CD14-positive monocyte (primary cell): ENCODE data around the gene GRIA1. TPM values are rescaled to one million over a fixed set of nuclear protein-coding genes. Genes with fewer than 3 reads are reported as not detected.

Experiments used
- DNase-seq, 3 donors: peaks; one replicate each; pipeline ENCODE4 v3.0.0-alpha.2; 2011 to 2022
- H2AFZ ChIP-seq: 2 replicates; pipeline ENCODE4 v1.6.0; 2012; ENCODE audit warnings: mild to moderate bottlenecking, low read depth, low read length, inconsistent platforms; ENCODE audit not compliant: insufficient read depth, poor library complexity, severe bottlenecking
- H3K27ac ChIP-seq, 2 donors: 1 replicate in 1 of 2; 2 replicates in 1 of 2; pipeline ENCODE4 v1.5.1; 2012 to 2013; ENCODE audit warnings: low read length in 2 of 2, control low read depth in 1 of 2, inconsistent platforms in 1 of 2, low read depth in 1 of 2, mild to moderate bottlenecking in 1 of 2
- H3K27me3 ChIP-seq, 2 donors: one replicate each; pipeline versions ENCODE4 v1.6.0 to v1.6.1; 2011 to 2013; ENCODE audit warnings: low read length in 2 of 2; ENCODE audit not compliant: control insufficient read depth in 2 of 2, insufficient read depth in 2 of 2
- H3K36me3 ChIP-seq, 2 donors: replicated peaks in 1 of 2; 1 replicate in 1 of 2; 2 replicates in 1 of 2; pipeline versions ENCODE4 v1.5.1 to v1.6.1; 2012 to 2013; ENCODE audit warnings: low read length in 2 of 2, control low read depth in 1 of 2, inconsistent platforms in 1 of 2, mild to moderate bottlenecking in 1 of 2; ENCODE audit not compliant: insufficient read depth in 2 of 2, control insufficient read depth in 1 of 2
- H3K4me1 ChIP-seq, 2 donors: 1 replicate in 1 of 2; 2 replicates in 1 of 2; pipeline versions ENCODE4 v1.5.1 to v1.6.1; 2012 to 2013; ENCODE audit warnings: low read length in 2 of 2, control low read depth in 1 of 2, inconsistent platforms in 1 of 2, mild to moderate bottlenecking in 1 of 2, moderate library complexity in 1 of 2; ENCODE audit not compliant: insufficient read depth in 2 of 2, control insufficient read depth in 1 of 2
- H3K4me2 ChIP-seq: replicated peaks from 2 replicates; pipeline ENCODE3; 2012; ENCODE audit warnings: low read length, moderate library complexity, mild to moderate bottlenecking; ENCODE audit not compliant: poor library complexity, severe bottlenecking; ENCODE audit errors: extremely low read depth
- H3K4me3 ChIP-seq, 3 experiments: fragments of 200-600 bp in 1 of 3; sonication (generic) in 1 of 3; replicated peaks in 1 of 3; 1 replicate in 2 of 3; 2 replicates in 1 of 3; pipeline ENCODE4 v1.5.1; 2011 to 2013; ENCODE audit warnings: low read length in 3 of 3, mild to moderate bottlenecking in 3 of 3, control low read depth in 2 of 3, low read depth in 2 of 3, inconsistent platforms in 1 of 3, moderate library complexity in 1 of 3
- H3K79me2 ChIP-seq: 2 replicates; pipeline ENCODE4 v1.6.0; 2012; ENCODE audit warnings: mild to moderate bottlenecking, control low read depth, inconsistent platforms, low read length, moderate library complexity; ENCODE audit not compliant: insufficient read depth
- H3K9ac ChIP-seq: 2 replicates; pipeline ENCODE4 v1.6.0; 2017; ENCODE audit warnings: low read length, mild to moderate bottlenecking; ENCODE audit not compliant: insufficient read depth, poor library complexity, severe bottlenecking
- H3K9me3 ChIP-seq, 2 donors: replicated peaks in 1 of 2; 1 replicate in 1 of 2; 2 replicates in 1 of 2; pipeline versions ENCODE4 v1.5.1 to v1.6.1; 2012 to 2013; ENCODE audit warnings: low read length in 2 of 2, control low read depth in 1 of 2; ENCODE audit not compliant: control insufficient read depth in 1 of 2, insufficient read depth in 1 of 2
- H4K20me1 ChIP-seq: 2 replicates; pipeline ENCODE4 v1.6.0; 2012; ENCODE audit warnings: mild to moderate bottlenecking, low read length, control low read depth, moderate library complexity; ENCODE audit not compliant: insufficient read depth
- H3K27ac Mint-ChIP-seq, 7 donors: one replicate each; pipeline ENCODE4 v1.8.0; 2020; ENCODE audit warnings: mild to moderate bottlenecking in 7 of 7, mixed read lengths in 7 of 7, moderate library complexity in 6 of 7, inconsistent platforms in 2 of 7
- H3K27me3 Mint-ChIP-seq, 3 donors: one replicate each; pipeline ENCODE4 v1.8.0; 2021 to 2022; ENCODE audit warnings: low read depth in 3 of 3, mild to moderate bottlenecking in 3 of 3, mixed read lengths in 3 of 3, moderate library complexity in 3 of 3, inconsistent platforms in 1 of 3
- H3K36me3 Mint-ChIP-seq, 2 donors: one replicate each; pipeline ENCODE4 v1.8.0; 2020; ENCODE audit warnings: mixed read lengths in 2 of 2, inconsistent platforms in 1 of 2, mild to moderate bottlenecking in 1 of 2
- H3K4me1 Mint-ChIP-seq: one replicate; pipeline ENCODE4 v1.8.0; 2020; ENCODE audit warnings: mild to moderate bottlenecking, mixed read lengths
- H3K4me3 Mint-ChIP-seq, 2 donors: one replicate each; pipeline ENCODE4 v1.8.0; 2020; ENCODE audit warnings: mild to moderate bottlenecking in 2 of 2, mixed read lengths in 2 of 2, moderate library complexity in 1 of 2
- H3K9me3 Mint-ChIP-seq, 7 donors: one replicate each; pipeline ENCODE4 v1.8.0; 2020 to 2022; ENCODE audit warnings: mixed read lengths in 7 of 7, mild to moderate bottlenecking in 6 of 7, moderate library complexity in 6 of 7, inconsistent platforms in 2 of 7
- CTCF ChIP-seq: fragments of 200-600 bp; IDR thresholded peaks from one replicate; pipeline ENCODE4 v1.8.0; 2022; ENCODE audit warnings: antibody characterized with exemption, mild to moderate bottlenecking
- WGBS: methylation state at CpG from one replicate; pipeline ENCODE4 v1.1.5; 2013; ENCODE audit warnings: missing lambda C conversion rate; ENCODE audit not compliant: insufficient coverage; 5-methylcytosine and 5-hydroxymethylcytosine counted together
- intact Hi-C, 2 donors: fragments of 100-400 bp; cut with micrococcal nuclease; formaldehyde crosslinking; loops; one replicate each; pipeline versions ENCODE4 v1.15.0 to v1.15.1; 2023
- polyA plus RNA-seq, 3 donors: library from polyadenylated mRNA; depleted of rRNA in 1 of 3; unstranded in 2 of 3; stranded (reverse) in 1 of 3; fragments of 300-500 nt in 2 of 3; fragments of >200 nt in 1 of 3; fragmentation: Illumina TruSeq in 2 of 3; gene quantifications; 1 replicate in 2 of 3; 2 replicates in 1 of 3; pipeline ENCODE4 v1.2.3, GENCODE V29; 2012 to 2021

Gene GRIA1
- polyA plus RNA-seq, 3 donors, result not detected

- H3K36me3 Mint-ChIP-seq, result no peaks in the 10 kb centered on the region
- intact Hi-C loops, result no loop called here
- WGBS, result no CpG with 5 or more reads among the region's 1 CpG
- Histone ChIP-seq H3K4me1 (no peaks in the 10 kb centered on the region), H3K4me2 (no peak overlapping the region), H3K27ac (no peak overlapping the region), H3K9ac (no peak overlapping the region), H3K79me2 (no peaks in the 10 kb centered on the region), H4K20me1 (no peaks in the 10 kb centered on the region), H3K27me3 (no peaks in the 10 kb centered on the region), H3K9me3 (no peaks in the 10 kb centered on the region), H3K36me3 (no peaks in the 10 kb centered on the region), H2AFZ (no peak overlapping the region), H3K4me3 (no peak overlapping the region)
- H3K4me1 Mint-ChIP-seq, result no peaks in the 10 kb centered on the region
- DNase-seq, result no peak
- H3K4me3 Mint-ChIP-seq, result no peak overlapping the region
- peaks cover 0 to 1% (median 0%) of the 10 kb centered on the region in 3 donors for H3K27me3 Mint-ChIP-seq
- TF ChIP-seq CTCF, result no peak
- peaks cover 0 to 3% (median 0%) of the 10 kb centered on the region in 7 donors for H3K9me3 Mint-ChIP-seq
- H3K27ac Mint-ChIP-seq, result no peak overlapping the region
Measured at GRCh38 chr5:153619771-153620170, 129.3 kb downstream of the GRIA1 start.

DNA sequence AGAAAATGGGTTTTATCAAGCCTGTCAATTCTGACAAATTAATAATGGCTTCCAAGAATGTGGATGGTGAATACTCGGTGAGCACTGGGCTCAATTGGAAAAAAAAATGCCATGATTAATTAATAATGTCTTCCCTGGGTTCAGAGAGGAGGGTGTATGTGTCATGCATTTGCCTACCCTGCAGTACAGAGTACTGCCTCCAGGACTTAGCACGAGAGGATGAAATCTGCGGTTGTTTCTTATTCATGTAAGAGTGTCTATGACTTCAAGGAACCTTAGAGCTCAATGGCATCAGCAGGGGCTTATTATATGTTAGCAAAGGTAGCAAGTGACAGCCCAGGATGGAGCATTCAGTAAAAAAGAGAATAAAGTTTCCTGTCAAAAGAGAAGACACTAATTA lies 132.7 kb downstream of the GRIA1 start:
- Histone ChIP-seq H3K9ac (no peak overlapping the region), H2AFZ (no peak overlapping the region), H3K4me1 (no peaks in the 10 kb centered on the region), H4K20me1 (no peaks in the 10 kb centered on the region), H3K27me3 (no peaks in the 10 kb centered on the region), H3K27ac (no peak overlapping the region), H3K9me3 (no peaks in the 10 kb centered on the region), H3K79me2 (no peaks in the 10 kb centered on the region), H3K36me3 (no peaks in the 10 kb centered on the region), H3K4me2 (no peak overlapping the region), H3K4me3 (no peak overlapping the region)
- DNase-seq, result no peak
- intact Hi-C loops, result no loop called here
- Mint-ChIP-seq H3K36me3 (no peaks in the 10 kb centered on the region), H3K9me3 (peaks cover 0 to 3% (median 0%) of the 10 kb centered on the region in 7 donors), H3K4me1 (no peaks in the 10 kb centered on the region), H3K4me3 (no peak overlapping the region), H3K27me3 (peaks cover 0 to 2% (median 0%) of the 10 kb centered on the region in 3 donors), H3K27ac (no peak overlapping the region)
- TF ChIP-seq CTCF, result no peak
- 100% methylated on average over 3 of the region's 3 CpGs for WGBS
